MCF 10A (cell line): ENCODE data around the gene LRMDA. TPM values are rescaled to one million over a fixed set of nuclear protein-coding genes. Genes with fewer than 3 reads are reported as not detected.

ENCODE experiments used
- BruUV-seq: library from RNA; stranded (reverse); fragments of 400-500 nt; replicated peaks from 2 replicates; lab custom pipeline; 2021; lab: Mats Ljungman, UMichigan
- CTCF ChIA-PET: fragments of 300-600 bp; sonication (Branson Sonifier 250); formaldehyde crosslinking; extraction: SDS; loops from one replicate; lab custom pipeline; 2021; ENCODE audit warnings: antibody characterized with exemption, inconsistent platforms; lab: Yijun Ruan, JAX
- POLR2A ChIA-PET: fragments of 300-600, 350-650 bp; sonication (Branson Sonifier 250); formaldehyde crosslinking; extraction: SDS; loops from one replicate; lab custom pipeline; 2020; ENCODE audit warnings: antibody characterized with exemption, inconsistent platforms; lab: Yijun Ruan, JAX
- DNase-seq: peaks from one replicate; pipeline ENCODE4 v3.0.0-alpha.2; 2018; ENCODE audit not compliant: unreplicated experiment
- H3K27ac Mint-ChIP-seq: one replicate; pipeline ENCODE4 v1.8.0; 2022; ENCODE audit warnings: mild to moderate bottlenecking, low read depth, mixed read lengths; ENCODE audit not compliant: unreplicated experiment
- H3K27me3 Mint-ChIP-seq: one replicate; pipeline ENCODE4 v1.8.0; 2022; ENCODE audit warnings: mixed read lengths; ENCODE audit not compliant: insufficient read depth, unreplicated experiment
- H3K36me3 Mint-ChIP-seq: one replicate; pipeline ENCODE4 v1.8.0; 2022; ENCODE audit warnings: mild to moderate bottlenecking, moderate library complexity, mixed read lengths; ENCODE audit not compliant: insufficient read depth, unreplicated experiment
- H3K4me1 Mint-ChIP-seq: one replicate; pipeline ENCODE4 v1.8.0; 2022; ENCODE audit warnings: mixed read lengths; ENCODE audit not compliant: insufficient read depth, unreplicated experiment
- H3K4me3 Mint-ChIP-seq: one replicate; pipeline ENCODE4 v1.8.0; 2022; ENCODE audit warnings: mild to moderate bottlenecking, moderate library complexity, mixed read lengths; ENCODE audit not compliant: unreplicated experiment
- H3K9me3 Mint-ChIP-seq: one replicate; pipeline ENCODE4 v1.8.0; 2022; ENCODE audit warnings: mixed read lengths; ENCODE audit not compliant: unreplicated experiment
- intact Hi-C: fragments of 100-400 bp; cut with micrococcal nuclease; formaldehyde crosslinking; loops from 2 replicates; pipeline ENCODE4 v1.14.1; 2022
- total RNA-seq: library from RNA; stranded (reverse); gene quantifications from 2 replicates; pipeline ENCODE4 v1.2.3, GENCODE V29; 2022
- TF ChIP-seq, protein P1 (sequence below): fragments of 200-600 bp; IDR thresholded peaks from one replicate; pipeline ENCODE4 v1.8.0; 2022; ENCODE audit warnings: antibody characterized with exemption, mild to moderate bottlenecking; ENCODE audit not compliant: unreplicated experiment

Gene LRMDA
- total RNA-seq, 1 experiment from 2014 or later, result not detected

DNA sequence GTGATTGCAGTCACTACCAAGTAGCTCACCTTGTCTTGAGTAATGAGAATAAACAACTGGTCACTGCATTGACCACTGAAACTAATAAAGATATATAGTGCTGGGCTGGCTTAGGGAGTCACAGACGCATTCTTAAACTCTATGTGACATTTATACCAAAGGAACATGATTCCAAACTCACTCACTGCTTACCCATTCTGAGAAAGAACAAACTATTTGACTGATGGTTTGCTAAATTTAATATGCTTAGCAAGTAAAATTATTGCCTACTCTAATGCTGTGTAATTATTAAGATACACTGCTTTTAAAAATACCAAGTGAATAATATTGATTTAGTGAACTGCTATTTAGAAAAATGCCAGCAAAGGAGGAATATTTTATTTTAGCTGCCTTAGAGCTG lies 191.1 kb downstream of the LRMDA start:
- no peaks in the 10 kb centered on the region for H3K9me3 Mint-ChIP-seq
- TF ChIP-seq, protein P1, sequence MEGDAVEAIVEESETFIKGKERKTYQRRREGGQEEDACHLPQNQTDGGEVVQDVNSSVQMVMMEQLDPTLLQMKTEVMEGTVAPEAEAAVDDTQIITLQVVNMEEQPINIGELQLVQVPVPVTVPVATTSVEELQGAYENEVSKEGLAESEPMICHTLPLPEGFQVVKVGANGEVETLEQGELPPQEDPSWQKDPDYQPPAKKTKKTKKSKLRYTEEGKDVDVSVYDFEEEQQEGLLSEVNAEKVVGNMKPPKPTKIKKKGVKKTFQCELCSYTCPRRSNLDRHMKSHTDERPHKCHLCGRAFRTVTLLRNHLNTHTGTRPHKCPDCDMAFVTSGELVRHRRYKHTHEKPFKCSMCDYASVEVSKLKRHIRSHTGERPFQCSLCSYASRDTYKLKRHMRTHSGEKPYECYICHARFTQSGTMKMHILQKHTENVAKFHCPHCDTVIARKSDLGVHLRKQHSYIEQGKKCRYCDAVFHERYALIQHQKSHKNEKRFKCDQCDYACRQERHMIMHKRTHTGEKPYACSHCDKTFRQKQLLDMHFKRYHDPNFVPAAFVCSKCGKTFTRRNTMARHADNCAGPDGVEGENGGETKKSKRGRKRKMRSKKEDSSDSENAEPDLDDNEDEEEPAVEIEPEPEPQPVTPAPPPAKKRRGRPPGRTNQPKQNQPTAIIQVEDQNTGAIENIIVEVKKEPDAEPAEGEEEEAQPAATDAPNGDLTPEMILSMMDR, result no peak
- no peaks in the 10 kb centered on the region for H3K36me3 Mint-ChIP-seq
- ChIA-PET POLR2A (no interaction called here), CTCF (interaction anchor here (0.9 kb wide), 1 partner anchor 53 kb away, joined by 3 read pairs; no protein-coding TSS in a partner anchor)
- H3K4me1 Mint-ChIP-seq, result no peaks in the 10 kb centered on the region
- intact Hi-C loops, result no loop called here
- no TSS peak for BruUV-seq
- H3K27me3 Mint-ChIP-seq, result peaks cover 11% of the 10 kb centered on the region
- no peak overlapping the region for H3K4me3 Mint-ChIP-seq
- H3K27ac Mint-ChIP-seq, result no peak overlapping the region
- no peak for DNase-seq

DNA sequence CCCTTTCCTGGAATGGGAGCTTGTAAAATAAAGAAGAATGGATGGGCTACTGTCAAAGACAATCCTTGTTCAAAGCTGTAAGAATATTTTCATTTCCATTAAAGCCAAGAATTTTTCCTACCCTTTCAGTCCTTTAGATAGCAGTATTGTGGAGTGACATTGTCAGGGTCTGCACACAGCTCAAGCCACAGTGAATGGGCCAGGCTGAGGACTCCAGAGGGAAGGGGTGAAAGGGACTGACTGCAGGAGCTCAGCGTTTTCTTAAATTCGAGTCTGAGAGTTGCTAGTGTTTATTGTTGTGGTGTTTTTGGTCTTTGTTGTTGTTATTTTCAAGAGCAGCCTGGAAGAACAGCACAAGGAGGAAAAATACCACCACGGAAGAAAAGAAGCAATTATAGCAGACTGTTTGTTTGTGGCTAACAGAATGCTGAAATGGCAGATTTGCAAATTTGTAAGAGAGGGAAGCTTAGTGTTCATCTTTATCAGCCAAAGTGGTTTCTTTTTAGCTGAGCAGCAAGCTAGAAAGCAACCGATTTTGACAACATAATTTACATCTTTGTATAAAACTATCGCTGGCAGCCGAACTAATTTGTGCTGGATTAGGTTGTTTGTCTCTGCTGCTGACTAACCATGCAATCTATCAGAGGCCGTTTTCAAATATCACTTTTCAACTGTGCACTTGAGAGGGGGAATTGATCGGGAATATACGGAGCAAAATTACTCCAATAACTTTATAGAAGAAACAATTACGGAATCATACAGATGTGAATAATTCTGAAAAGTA lies 192.1 kb downstream of the LRMDA start:
- H3K4me3 Mint-ChIP-seq, result no peak overlapping the region
- peaks cover 11% of the 10 kb centered on the region for H3K27me3 Mint-ChIP-seq
- no peaks in the 10 kb centered on the region for H3K4me1 Mint-ChIP-seq
- ChIA-PET POLR2A (no interaction called here), CTCF (no interaction called here)
- BruUV-seq, result no TSS peak
- TF ChIP-seq, protein P1, result no peak
- no peak overlapping the region for H3K27ac Mint-ChIP-seq
- no peak for DNase-seq
- H3K9me3 Mint-ChIP-seq, result no peaks in the 10 kb centered on the region
- no peaks in the 10 kb centered on the region for H3K36me3 Mint-ChIP-seq
- intact Hi-C loops, result no loop called here

DNA sequence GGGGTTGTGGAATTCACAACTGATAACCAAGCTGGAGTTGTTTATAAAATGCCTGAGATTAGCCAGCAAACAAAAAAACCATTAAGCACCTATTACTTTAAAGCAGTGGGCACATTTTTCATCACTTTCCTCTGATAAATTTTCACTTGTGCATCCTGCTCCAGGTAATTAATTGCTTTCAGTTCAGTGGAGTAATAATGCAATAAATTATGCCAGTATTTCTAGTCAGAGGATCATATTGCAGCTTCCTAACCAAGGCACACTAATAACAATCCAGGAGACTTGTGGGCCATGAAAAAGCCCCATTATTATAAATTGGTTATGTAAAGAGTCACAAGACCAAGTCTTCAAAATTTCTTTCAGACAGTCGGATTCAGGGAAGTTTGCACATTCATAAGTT lies 193.2 kb downstream of the LRMDA start:
- intact Hi-C loops, result no loop called here
- Mint-ChIP-seq H3K27ac (no peak overlapping the region), H3K9me3 (no peaks in the 10 kb centered on the region), H3K27me3 (peaks cover 11% of the 10 kb centered on the region), H3K4me3 (no peak overlapping the region), H3K4me1 (no peaks in the 10 kb centered on the region), H3K36me3 (no peaks in the 10 kb centered on the region)
- BruUV-seq, result no TSS peak
- no peak for DNase-seq
- TF ChIP-seq, protein P1, result no peak
- ChIA-PET CTCF (interaction anchor here (0.6 kb wide), 1 partner anchor 280 kb away, joined by 6 read pairs; no protein-coding TSS in a partner anchor), POLR2A (no interaction called here)

DNA sequence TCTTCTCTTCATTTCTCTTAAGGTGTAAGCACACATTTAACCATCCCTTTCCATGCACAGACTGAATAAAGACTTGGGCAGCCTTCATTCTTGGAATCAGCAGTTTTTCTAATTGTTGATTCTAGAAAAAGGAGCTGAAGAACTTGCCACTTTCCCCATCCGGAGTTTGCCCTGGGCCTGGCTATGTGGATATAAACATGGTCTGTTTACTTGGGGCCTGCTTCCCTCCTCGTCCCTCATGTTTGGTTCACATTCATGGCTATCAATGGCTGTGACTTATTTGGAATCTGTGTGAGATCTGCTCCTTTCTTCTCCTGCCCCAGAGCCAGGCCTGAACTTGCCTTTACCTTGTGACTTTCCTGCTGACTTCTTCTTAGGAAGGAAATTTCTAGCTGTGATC lies 199.3 kb downstream of the LRMDA start:
- CTCF ChIA-PET, result interaction anchor here (0.6 to 1.0 kb wide), 2 partner anchors 9 to 103 kb away, joined by 4 to 5 read pairs; no protein-coding TSS in a partner anchor
- H3K4me3 Mint-ChIP-seq, result no peak overlapping the region
- no peaks in the 10 kb centered on the region for H3K9me3 Mint-ChIP-seq
- no peak overlapping the region for H3K27ac Mint-ChIP-seq
- H3K27me3 Mint-ChIP-seq, result peaks cover 11% of the 10 kb centered on the region
- no peak for DNase-seq
- no peaks in the 10 kb centered on the region for H3K4me1 Mint-ChIP-seq
- TF ChIP-seq, protein P1, result no peak
- no TSS peak for BruUV-seq
- POLR2A ChIA-PET, result interaction anchor here (0.8 kb wide), 1 partner anchor 10 kb away, joined by 3 read pairs; no protein-coding TSS in a partner anchor
- intact Hi-C loops, result no loop called here
- H3K36me3 Mint-ChIP-seq, result no peaks in the 10 kb centered on the region
